ENCODE results near the gene TP53I3. TPM values are rescaled to one million over a fixed set of nuclear protein-coding genes. Genes with fewer than 3 reads are reported as not detected.

TP53I3 gene
- total and polyA plus RNA-seq, 2 donors (not counting 1 experiment from before 2014, with no cell fraction given), result 31.0 to 75.5 TPM

DNA sequence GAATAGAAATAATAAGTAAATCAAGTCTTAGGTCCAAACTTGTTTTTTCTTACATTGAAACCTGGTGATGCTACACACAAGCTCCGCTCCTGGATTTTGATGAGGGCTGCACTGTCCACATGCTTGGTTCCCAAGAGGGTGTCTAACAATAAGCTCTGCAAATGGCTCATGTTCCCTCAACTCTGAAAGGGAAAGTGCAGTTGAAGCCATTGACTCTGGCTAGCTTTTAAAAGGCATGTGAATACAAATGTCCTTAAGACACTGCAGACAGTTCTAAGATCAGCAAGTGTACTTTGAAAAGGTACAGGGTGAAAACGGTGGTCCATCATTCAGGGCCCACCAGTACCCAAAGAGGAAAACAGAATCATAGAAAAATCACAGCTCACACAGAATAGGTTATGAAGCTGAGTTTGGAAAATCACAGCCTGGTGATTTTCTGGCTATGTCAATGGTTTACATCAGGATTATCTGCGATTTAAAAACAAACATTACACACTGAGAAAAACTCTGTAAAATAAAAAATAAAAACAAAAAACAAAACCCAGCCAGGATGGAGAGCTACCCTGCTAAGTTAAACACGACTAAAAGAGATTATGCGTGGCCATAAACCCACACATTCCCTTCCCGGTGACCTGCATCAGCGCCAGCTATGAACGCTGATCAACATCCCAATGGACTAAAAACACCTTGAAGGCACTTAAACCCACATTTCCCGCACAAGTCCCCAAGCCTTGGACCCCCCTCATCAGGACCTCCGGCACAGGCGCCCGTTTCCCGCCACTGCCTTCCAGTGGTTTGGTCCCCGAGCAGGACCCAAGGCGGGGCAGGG lies 37.9 kb upstream of the TP53I3 start:
- Histone ChIP-seq H3K79me2 (ENCODE audit: control insufficient read depth, insufficient read depth, low read length) (no peaks in the 10 kb centered on the region), H2AFZ (ENCODE audit: low read length) (peak overlapping the region; percentile 79), H3K9me3 (ENCODE audit: control insufficient read depth, insufficient read depth, low read depth, low read length) (no peaks in the 10 kb centered on the region), H3K4me3 (replicated peaks in 1 of 4; ENCODE audit: control extremely low read depth in 1 of 4, insufficient read depth in 1 of 4, low read depth in 3 of 4, low read length in 4 of 4) (peak overlapping the region; percentile 37 to 79 (median 67)), H3K27me3 (ENCODE audit: control insufficient read depth, insufficient read depth, low read length) (no peaks in the 10 kb centered on the region), H3K4me1 (ENCODE audit: control insufficient read depth, extremely low read depth, insufficient read depth, low read length) (no peaks in the 10 kb centered on the region), H4K20me1 (ENCODE audit: control insufficient read depth, extremely low read depth, insufficient read depth, low read length) (no peaks in the 10 kb centered on the region), H3K36me3 (ENCODE audit: control insufficient read depth, insufficient read depth, low read length) (no peaks in the 10 kb centered on the region), H3K27ac (ENCODE audit: insufficient read depth, low read length) (peak overlapping the region; percentile 77), H3K9ac (ENCODE audit: insufficient read depth, low read length) (peak overlapping the region; percentile 77), H3K4me2 (ENCODE audit: extremely low read depth, insufficient read depth, low read length) (peak overlapping the region; percentile 69)
- TF ChIP-seq EZH2 (IDR thresholded peaks at IDR 0.05; ENCODE audit: low read length, missing control alignments), result no peak
- TF ChIP-seq, protein P1, sequence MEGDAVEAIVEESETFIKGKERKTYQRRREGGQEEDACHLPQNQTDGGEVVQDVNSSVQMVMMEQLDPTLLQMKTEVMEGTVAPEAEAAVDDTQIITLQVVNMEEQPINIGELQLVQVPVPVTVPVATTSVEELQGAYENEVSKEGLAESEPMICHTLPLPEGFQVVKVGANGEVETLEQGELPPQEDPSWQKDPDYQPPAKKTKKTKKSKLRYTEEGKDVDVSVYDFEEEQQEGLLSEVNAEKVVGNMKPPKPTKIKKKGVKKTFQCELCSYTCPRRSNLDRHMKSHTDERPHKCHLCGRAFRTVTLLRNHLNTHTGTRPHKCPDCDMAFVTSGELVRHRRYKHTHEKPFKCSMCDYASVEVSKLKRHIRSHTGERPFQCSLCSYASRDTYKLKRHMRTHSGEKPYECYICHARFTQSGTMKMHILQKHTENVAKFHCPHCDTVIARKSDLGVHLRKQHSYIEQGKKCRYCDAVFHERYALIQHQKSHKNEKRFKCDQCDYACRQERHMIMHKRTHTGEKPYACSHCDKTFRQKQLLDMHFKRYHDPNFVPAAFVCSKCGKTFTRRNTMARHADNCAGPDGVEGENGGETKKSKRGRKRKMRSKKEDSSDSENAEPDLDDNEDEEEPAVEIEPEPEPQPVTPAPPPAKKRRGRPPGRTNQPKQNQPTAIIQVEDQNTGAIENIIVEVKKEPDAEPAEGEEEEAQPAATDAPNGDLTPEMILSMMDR (conservative IDR thresholded peaks at IDR 0.05 in 1 of 2, IDR thresholded peaks at IDR 0.05 in 1 of 2; ENCODE audit: low read depth in 1 of 2, low read length in 2 of 2), result no peak
- peak in 1 of 2 donors; percentile 11 for DNase-seq (ENCODE audit: low read depth in 2 of 2)

DNA sequence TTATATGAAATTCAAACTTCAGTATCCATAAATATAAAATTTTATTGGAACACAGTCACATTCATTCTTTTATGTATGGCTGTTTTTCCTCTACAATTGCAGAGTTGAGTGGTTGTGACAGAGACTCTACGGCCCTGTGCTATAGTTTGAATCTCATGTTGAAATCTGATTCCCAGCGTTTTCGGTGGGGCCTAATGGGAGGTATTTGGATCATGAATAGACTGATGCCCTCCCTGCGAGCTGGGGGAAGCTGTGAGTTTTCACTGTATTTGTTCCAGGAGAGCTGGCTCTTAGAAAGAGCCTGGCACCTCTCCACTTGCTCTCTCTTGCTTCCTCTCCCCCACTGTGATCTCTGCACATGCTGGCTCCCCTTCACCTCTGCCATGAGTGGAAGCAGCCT lies 36.8 kb upstream of the TP53I3 start:
- H3K4me2 ChIP-seq (ENCODE audit: extremely low read depth, insufficient read depth, low read length), result no peak overlapping the region
- no peaks in the 10 kb centered on the region for H4K20me1 ChIP-seq (ENCODE audit: control insufficient read depth, extremely low read depth, insufficient read depth, low read length)
- no peaks in the 10 kb centered on the region for H3K79me2 ChIP-seq (ENCODE audit: control insufficient read depth, insufficient read depth, low read length)
- H3K4me3 ChIP-seq (replicated peaks in 1 of 4; ENCODE audit: control extremely low read depth in 1 of 4, insufficient read depth in 1 of 4, low read depth in 3 of 4, low read length in 4 of 4), result no peak overlapping the region
- H3K27me3 ChIP-seq (ENCODE audit: control insufficient read depth, insufficient read depth, low read length), result no peaks in the 10 kb centered on the region
- H3K27ac ChIP-seq (ENCODE audit: insufficient read depth, low read length), result no peak overlapping the region
- H2AFZ ChIP-seq (ENCODE audit: low read length), result no peak overlapping the region
- no peaks in the 10 kb centered on the region for H3K36me3 ChIP-seq (ENCODE audit: control insufficient read depth, insufficient read depth, low read length)
- TF ChIP-seq, protein P1 (conservative IDR thresholded peaks at IDR 0.05 in 1 of 2, IDR thresholded peaks at IDR 0.05 in 1 of 2; ENCODE audit: low read depth in 1 of 2, low read length in 2 of 2), result no peak
- no peak for TF ChIP-seq EZH2 (IDR thresholded peaks at IDR 0.05; ENCODE audit: low read length, missing control alignments)
- no peaks in the 10 kb centered on the region for H3K4me1 ChIP-seq (ENCODE audit: control insufficient read depth, extremely low read depth, insufficient read depth, low read length)
- no peaks in the 10 kb centered on the region for H3K9me3 ChIP-seq (ENCODE audit: control insufficient read depth, insufficient read depth, low read depth, low read length)
- H3K9ac ChIP-seq (ENCODE audit: insufficient read depth, low read length), result no peak overlapping the region
- DNase-seq (ENCODE audit: low read depth in 2 of 2), result peak in 1 of 2 donors; percentile 10

DNA sequence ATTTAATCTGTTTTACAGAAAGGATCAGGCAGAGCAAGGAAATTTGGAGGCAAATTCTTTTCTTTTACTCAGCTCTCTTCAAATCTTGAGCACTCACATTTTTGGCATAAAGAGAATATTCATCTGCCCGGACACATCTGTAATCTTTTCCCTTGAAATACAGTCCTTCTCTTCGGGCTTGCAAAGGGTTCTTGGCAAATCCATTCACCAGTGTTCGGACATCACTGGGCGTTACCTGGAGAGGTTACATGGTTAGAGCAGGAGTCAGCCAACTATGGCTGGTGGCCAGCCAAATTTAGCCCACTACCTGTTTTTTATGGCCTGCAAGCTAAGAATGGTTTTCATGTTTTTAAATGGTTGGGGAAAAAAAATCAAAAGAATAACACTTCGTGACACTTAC lies 36.4 kb upstream of the TP53I3 start:
- H4K20me1 ChIP-seq (ENCODE audit: control insufficient read depth, extremely low read depth, insufficient read depth, low read length), result no peaks in the 10 kb centered on the region
- no peaks in the 10 kb centered on the region for H3K36me3 ChIP-seq (ENCODE audit: control insufficient read depth, insufficient read depth, low read length)
- no peaks in the 10 kb centered on the region for H3K27me3 ChIP-seq (ENCODE audit: control insufficient read depth, insufficient read depth, low read length)
- no peak overlapping the region for H3K4me3 ChIP-seq (replicated peaks in 1 of 4; ENCODE audit: control extremely low read depth in 1 of 4, insufficient read depth in 1 of 4, low read depth in 3 of 4, low read length in 4 of 4)
- no peak for TF ChIP-seq EZH2 (IDR thresholded peaks at IDR 0.05; ENCODE audit: low read length, missing control alignments)
- H3K27ac ChIP-seq (ENCODE audit: insufficient read depth, low read length), result no peak overlapping the region
- H2AFZ ChIP-seq (ENCODE audit: low read length), result no peak overlapping the region
- no peak overlapping the region for H3K9ac ChIP-seq (ENCODE audit: insufficient read depth, low read length)
- H3K4me1 ChIP-seq (ENCODE audit: control insufficient read depth, extremely low read depth, insufficient read depth, low read length), result no peaks in the 10 kb centered on the region
- H3K4me2 ChIP-seq (ENCODE audit: extremely low read depth, insufficient read depth, low read length), result no peak overlapping the region
- no peaks in the 10 kb centered on the region for H3K79me2 ChIP-seq (ENCODE audit: control insufficient read depth, insufficient read depth, low read length)
- no peak for DNase-seq (ENCODE audit: low read depth in 2 of 2)
- H3K9me3 ChIP-seq (ENCODE audit: control insufficient read depth, insufficient read depth, low read depth, low read length), result no peaks in the 10 kb centered on the region

All from fibroblast of lung (primary cell).